GM18909 (cell line): Measurements from ENCODE around the gene OR13J1.
A peak's percentile ranks its signal among the peaks of the same experiment; 100 is the strongest.

Source experiments
- ATAC-seq: cut with Tn5 transposase; IDR thresholded peaks from one replicate; pipeline ENCODE4 v1.9.1; 2021; ENCODE audit warnings: mild to moderate bottlenecking; ENCODE audit not compliant: unreplicated experiment, poor library complexity

The OR13J1 gene

GRCh38 chr9:35836595-35836994, 33.6 kb downstream of the OR13J1 start:
- no peak for ATAC-seq

GRCh38 chr9:35835766-35836165, 34.4 kb downstream of the OR13J1 start:
- no peak for ATAC-seq

- ATAC-seq = no peak
Observed at GRCh38 chr9:35835216-35835632, 35.0 kb downstream of the OR13J1 start.

- ATAC-seq = no peak
Observed at GRCh38 chr9:35834260-35835215, 35.7 kb downstream of the OR13J1 start.

DNA sequence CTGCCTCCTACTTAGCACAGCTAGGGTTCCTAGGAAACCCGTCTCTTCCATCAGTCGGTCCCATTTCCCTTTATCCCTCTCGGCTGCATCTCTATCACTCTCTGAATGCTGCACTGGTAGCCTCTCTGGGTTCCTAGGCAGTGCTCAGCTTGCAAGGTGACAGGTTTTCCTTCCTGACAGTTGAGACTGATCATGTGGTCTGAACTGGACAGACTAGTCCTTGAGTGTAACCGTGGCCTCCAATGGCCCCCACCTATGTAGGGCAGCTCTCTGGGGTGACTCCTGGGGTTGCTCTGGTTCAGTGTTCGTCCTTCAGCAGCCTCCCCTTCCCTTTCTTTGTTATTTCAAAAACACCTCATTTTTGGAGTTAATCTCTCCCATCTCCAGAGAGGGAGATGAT, 37.4 kb downstream of the OR13J1 start:
- ATAC-seq = no peak

- ATAC-seq = no peak
Observed at GRCh38 chr9:35831040-35831439, 39.2 kb downstream of the OR13J1 start.

DNA sequence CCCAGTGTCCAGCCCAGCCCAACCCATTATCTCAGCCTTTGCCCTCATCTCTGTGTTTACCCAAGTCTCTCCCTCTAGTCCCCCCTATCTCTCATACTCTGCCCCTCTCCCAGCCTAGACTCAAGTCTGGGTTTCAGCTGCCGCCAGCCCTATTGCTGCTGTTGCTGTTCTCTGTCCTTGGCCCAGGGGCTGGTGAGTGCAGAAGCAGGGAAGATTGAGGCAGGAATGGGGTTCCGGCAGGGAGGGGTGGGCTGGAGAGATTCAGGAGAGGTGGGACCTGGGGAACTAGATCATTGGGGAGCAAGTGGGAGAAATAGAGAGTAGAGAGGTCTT, 40.5 kb downstream of the OR13J1 start:
- no peak for ATAC-seq

- ATAC-seq = peak; percentile 82
Observed at GRCh38 chr9:35829084-35829763, 41.0 kb downstream of the OR13J1 start, which contains the start of gene TMEM8B. TSS of gene TMEM8B (plus strand) at chr9:35829228. CDS start at chr9:35829448, 220 bp downstream.

DNA sequence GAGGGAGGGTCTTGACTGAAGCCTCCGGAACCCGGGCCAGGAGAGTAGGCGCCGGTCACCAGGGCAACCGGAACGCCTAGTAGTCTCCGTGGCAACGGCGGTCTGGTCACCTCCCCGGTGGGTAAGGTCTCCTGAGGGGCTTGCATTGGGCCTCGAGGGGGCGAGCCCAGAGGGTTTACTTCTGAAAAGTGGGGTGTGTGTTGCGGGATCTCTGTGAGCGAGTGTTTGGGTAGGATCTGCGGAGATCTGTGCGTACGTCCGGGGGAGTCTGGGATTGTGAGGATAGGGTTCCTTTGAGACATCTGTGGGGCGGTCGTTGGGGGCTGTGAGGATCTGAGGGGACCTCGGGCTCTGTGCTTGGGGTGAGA, 41.5 kb downstream of the OR13J1 start, which contains the start of gene FAM221B:
TSS of gene FAM221B (minus strand) at position 17 of the 368 bp plus-strand sequence. CDS start 2,571 bp downstream, outside the sequence.
- peak; percentile 8 for ATAC-seq

DNA sequence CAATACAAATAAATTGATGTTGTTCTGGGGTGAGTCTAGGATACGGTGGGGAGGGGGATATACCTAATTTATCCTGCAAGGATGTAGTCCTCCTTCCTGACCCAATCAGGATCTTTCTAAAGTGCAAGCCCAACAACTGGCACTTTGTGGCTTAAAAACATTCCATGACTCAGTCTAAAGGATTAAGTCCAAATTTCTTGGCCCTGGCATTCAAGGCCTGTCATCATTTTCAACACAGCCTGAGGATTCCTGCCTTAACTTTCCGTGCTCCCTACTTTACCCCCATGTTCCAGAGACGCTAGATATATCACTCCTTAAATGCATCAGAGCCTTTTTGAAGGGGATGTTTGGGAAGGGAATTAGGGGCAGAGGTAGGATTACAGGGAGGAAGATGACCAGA, 42.7 kb downstream of the OR13J1 start:
- ATAC-seq = no peak

DNA sequence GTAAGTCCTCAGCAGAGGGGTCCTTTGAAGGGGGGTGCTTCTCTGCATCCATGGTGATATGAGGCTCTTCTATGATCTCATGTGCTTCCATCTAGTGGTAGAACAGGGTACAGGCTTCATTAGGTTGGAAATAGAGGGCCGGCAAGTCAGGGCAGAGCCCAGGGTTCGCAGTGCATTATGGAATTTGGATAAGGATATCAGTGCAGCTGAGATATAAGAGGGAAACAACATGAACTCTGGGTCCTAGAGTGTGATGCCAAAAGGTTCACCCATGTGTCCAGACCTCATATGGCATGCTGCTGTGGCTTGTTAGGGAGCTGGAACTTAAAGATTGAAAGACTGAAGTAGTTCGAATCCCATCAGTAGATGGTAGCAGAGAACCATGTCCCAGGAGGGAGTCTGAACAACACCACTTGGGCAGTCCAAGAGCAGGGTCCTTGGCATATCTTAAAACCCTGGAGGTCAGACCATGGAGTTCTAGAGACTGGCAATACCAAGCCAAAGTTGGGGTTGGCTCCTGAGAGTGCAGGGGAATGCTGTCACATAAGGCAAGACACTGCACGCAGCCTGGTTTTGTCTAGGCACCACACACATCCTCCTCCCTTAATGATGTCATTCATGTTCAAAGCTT, 44.0 kb downstream of the OR13J1 start:
- ATAC-seq = peak; percentile 51

DNA sequence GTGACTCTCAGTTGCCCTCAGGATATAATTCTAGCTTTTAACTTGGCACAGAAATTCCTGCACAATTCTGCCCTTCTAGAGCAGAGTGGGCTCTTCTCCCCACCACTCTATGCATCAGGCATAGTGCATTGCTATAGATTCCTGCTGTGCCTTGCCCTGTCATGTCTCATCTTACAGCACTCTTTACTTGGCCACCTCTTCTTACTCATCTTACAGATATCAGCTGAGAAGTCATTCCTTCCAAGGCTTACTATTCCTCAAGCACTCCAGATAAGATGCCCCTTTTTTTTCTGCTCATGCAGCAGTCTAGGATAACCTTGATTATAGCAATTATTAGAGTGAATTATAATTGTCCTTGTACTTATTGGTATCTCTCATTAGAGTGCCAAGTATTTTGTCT, 47.3 kb downstream of the OR13J1 start:
- ATAC-seq = no peak

GRCh38 chr9:35820076-35820475, 50.1 kb downstream of the OR13J1 start:
- no peak for ATAC-seq
